T follicular helper cell (primary cell): ENCODE data around the gene R3HCC1L.

Source experiments
- DNase-seq: peaks from one replicate; pipeline ENCODE4 v3.0.0-alpha.2; 2020; ENCODE audit warnings: low read depth

R3HCC1L gene

GRCh38 chr10:98276311-98276710, 141.9 kb downstream of the R3HCC1L start:
- DNase-seq: no peak

GRCh38 chr10:98285416-98285815, 151.0 kb downstream of the R3HCC1L start:
- DNase-seq: no peak

- no peak for DNase-seq
These were observed 152.0 kb downstream of the R3HCC1L start for GRCh38 chr10:98286419-98286818.

GRCh38 chr10:98287321-98287720, 152.9 kb downstream of the R3HCC1L start:
- no peak for DNase-seq

- no peak for DNase-seq
These were observed 155.3 kb downstream of the R3HCC1L start for GRCh38 chr10:98289802-98290209.

GRCh38 chr10:98292971-98293370, 158.5 kb downstream of the R3HCC1L start:
- DNase-seq: no peak

- DNase-seq: no peak
These were observed 159.3 kb downstream of the R3HCC1L start for GRCh38 chr10:98293550-98294269.

- no peak for DNase-seq
These were observed 159.8 kb downstream of the R3HCC1L start for GRCh38 chr10:98294270-98294627.
